Adrenal gland (tissue), 12 donors: Measurements from ENCODE around the gene ZNF236. TPM values are rescaled to one million over a fixed set of nuclear protein-coding genes. Genes with fewer than 3 reads are reported as not detected.

Source experiments
- DNase-seq, 7 donors: peaks; one replicate each; pipeline ENCODE4 v3.0.0-alpha.2; 2019 to 2020
- H3K27ac ChIP-seq, 5 donors: fragments of 200-600 bp; sonication (generic) in 4 of 5; 1 replicate in 3 of 5; 2 replicates in 2 of 5; pipeline versions ENCODE4 v1.5.1 to v1.8.0; 2016 to 2020; ENCODE audit warnings: mild to moderate bottlenecking in 1 of 5
- H3K27me3 ChIP-seq: fragments of 200-600 bp; 2 replicates; pipeline ENCODE4 v1.8.0; 2021
- H3K36me3 ChIP-seq, 2 donors: fragments of 200-600 bp; replicated peaks in 1 of 2; 1 replicate in 1 of 2; 2 replicates in 1 of 2; pipeline versions ENCODE4 v1.5.1 to v1.8.0; 2018 to 2022
- H3K4me1 ChIP-seq, 2 donors: fragments of 200-600 bp; replicated peaks in 1 of 2; 1 replicate in 1 of 2; 2 replicates in 1 of 2; pipeline versions ENCODE4 v1.5.1 to v1.8.0; 2018 to 2021
- H3K4me3 ChIP-seq, 4 donors: fragments of 200-600 bp; sonication (generic) in 3 of 4; one replicate each; pipeline ENCODE4 v1.5.1; 2016 to 2018
- H3K9me3 ChIP-seq, 3 donors: fragments of 200-600 bp; sonication (generic) in 1 of 3; replicated peaks in 1 of 3; 1 replicate in 2 of 3; 2 replicates in 1 of 3; pipeline versions ENCODE4 v1.5.1 to v1.8.0; 2016 to 2021
- CTCF ChIP-seq, 6 experiments: fragments of 450-650 bp in 4 of 6; fragments of 200-600 bp in 2 of 6; sonication (generic) in 1 of 6; IDR thresholded peaks; 1 replicate in 5 of 6; 2 replicates in 1 of 6; pipeline versions ENCODE4 v1.5.1 to v1.8.0; 2016 to 2021; ENCODE audit warnings: antibody characterized with exemption in 6 of 6, mild to moderate bottlenecking in 2 of 6, moderate library complexity in 1 of 6
- POLR2A ChIP-seq, 2 donors: fragments of 450-650 bp; IDR thresholded peaks; one replicate each; pipeline ENCODE4 v1.6.1; 2017; ENCODE audit warnings: antibody characterized with exemption in 2 of 2, mild to moderate bottlenecking in 2 of 2, moderate library complexity in 1 of 2
- WGBS, 4 donors: extraction: QIAGEN DNeasy Blood & Tissue Kit in 2 of 4; methylation state at CpG; one replicate each; pipeline versions ENCODE4 v1.1.5 to v1.1.7; 2013 to 2017; 5-methylcytosine and 5-hydroxymethylcytosine counted together
- intact Hi-C, 2 donors: fragments of 100-400 bp; cut with DNase I; formaldehyde crosslinking; loops; one replicate each; pipeline versions ENCODE4 v1.14.1 to v1.15.0; 2022 to 2023
- polyA plus RNA-seq, 3 donors: library from polyadenylated mRNA; stranded (reverse); fragments of 200-250 nt in 2 of 3; fragments of 350-450 nt in 1 of 3; fragmentation: Illumina TruSeq in 1 of 3; extraction: RNeasy Lipid Tissue Mini Kit (QIAGEN cat#74804) in 1 of 3; gene quantifications; one replicate each; pipeline ENCODE4 v1.2.3, GENCODE V29; 2013 to 2014
- total RNA-seq, 9 donors: library from RNA; depleted of rRNA in 4 of 9; stranded (reverse); fragments of >200 nt in 4 of 9; fragments of 120-200 nt in 1 of 9; fragmentation: NEBNext Ultra II Directional in 1 of 9; extraction: Animal tissue kit (Norgen Biotek cat#: 25700) in 1 of 9; gene quantifications; one replicate each; pipeline versions ENCODE4 v1.1.0 to v1.2.4, GENCODE V29; 2013 to 2023
- donor health status: healthy with polysubstance abuse.
- donor health status: Bipolar disorder and iron deficiency.
- donor health status: DM: yes; HTN: yes; CAD: no.
- donor health status: DM: no; HTN: no; CAD: no.
- donor health status: DM: no; HTN: no; CAD: no.
- donor health status: DM: yes; HTN: yes; CAD: no.

ZNF236 gene
- total and polyA plus RNA-seq, 12 donors: 2.7 to 35.2 (median 8.1) TPM

- Histone ChIP-seq H3K27ac (no peak overlapping the region), H3K4me3 (no peak overlapping the region), H3K36me3 (no peaks in the 10 kb centered on the region), H3K9me3 (no peaks in the 10 kb centered on the region), H3K4me1 (peaks cover 0 to 10% of the 10 kb centered on the region in 2 donors), H3K27me3 (no peaks in the 10 kb centered on the region)
- WGBS, 4 donors: 86 to 93% (median 88%) methylated on average over 3 to 6 of the region's 6 CpGs
- intact Hi-C loops: no loop called here
- DNase-seq: no peak
- TF ChIP-seq POLR2A (IDR thresholded peaks at IDR 0.05) (no peak), CTCF (IDR thresholded peaks at IDR 0.05) (no peak)
Observed at GRCh38 chr18:76837071-76837470, 14.7 kb downstream of the ZNF236 start.

GRCh38 chr18:76838182-76838581, 15.8 kb downstream of the ZNF236 start:
- 69 to 79% (median 74%) methylated on average over 3 of the region's 3 CpGs for WGBS, 4 donors
- no peak overlapping the region for H3K27ac ChIP-seq

GRCh38 chr18:76839086-76839794, 16.9 kb downstream of the ZNF236 start:
- DNase-seq: no peak
- no peaks in the 10 kb centered on the region for H3K27me3 ChIP-seq
- no peaks in the 10 kb centered on the region for H3K9me3 ChIP-seq
- H3K36me3 ChIP-seq: no peaks in the 10 kb centered on the region
- intact Hi-C loops: no loop called here
- no peak overlapping the region for H3K4me3 ChIP-seq
- H3K4me1 ChIP-seq: peaks cover 0 to 10% of the 10 kb centered on the region in 2 donors
- H3K27ac ChIP-seq: no peak overlapping the region
- TF ChIP-seq POLR2A (IDR thresholded peaks at IDR 0.05): no peak
- no peak for TF ChIP-seq CTCF (IDR thresholded peaks at IDR 0.05)
- 72 to 82% (median 76%) methylated on average over 4 of the region's 4 CpGs for WGBS, 4 donors

More at GRCh38 chr18:76838182-76838581, 15.8 kb downstream of the ZNF236 start:
- Histone ChIP-seq H3K9me3 (no peaks in the 10 kb centered on the region), H3K27me3 (no peaks in the 10 kb centered on the region), H3K4me1 (peaks cover 0 to 10% of the 10 kb centered on the region in 2 donors), H3K4me3 (no peak overlapping the region), H3K36me3 (no peaks in the 10 kb centered on the region)
- DNase-seq: no peak
- TF ChIP-seq CTCF (IDR thresholded peaks at IDR 0.05) (no peak), POLR2A (IDR thresholded peaks at IDR 0.05) (no peak)
- intact Hi-C loops: no loop called here

GRCh38 chr18:76842837-76843530, 20.6 kb downstream of the ZNF236 start:
- Histone ChIP-seq H3K4me3 (no peak overlapping the region), H3K27me3 (no peaks in the 10 kb centered on the region), H3K4me1 (peaks cover 0 to 13% of the 10 kb centered on the region in 2 donors), H3K9me3 (no peaks in the 10 kb centered on the region), H3K36me3 (no peaks in the 10 kb centered on the region), H3K27ac (no peak overlapping the region)
- WGBS, 4 donors: 87 to 97% (median 91%) methylated on average over 6 of the region's 6 CpGs
- intact Hi-C loops: no loop called here
- no peak for DNase-seq
- no peak for TF ChIP-seq POLR2A (IDR thresholded peaks at IDR 0.05)
- no peak for TF ChIP-seq CTCF (IDR thresholded peaks at IDR 0.05)
